ENCODE results near the gene YPEL1. TPM values are rescaled to one million over a fixed set of nuclear protein-coding genes. Genes with fewer than 3 reads are reported as not detected.
"Not testable (repeated sequence)": the region's sequence is repeated elsewhere in the genome, so short reads cannot be mapped to it uniquely, and the experiment has no call there.

Gene YPEL1
- total and polyA plus RNA-seq, 12 donors: 0.84 to 19.4 (median 3.0) TPM

DNA sequence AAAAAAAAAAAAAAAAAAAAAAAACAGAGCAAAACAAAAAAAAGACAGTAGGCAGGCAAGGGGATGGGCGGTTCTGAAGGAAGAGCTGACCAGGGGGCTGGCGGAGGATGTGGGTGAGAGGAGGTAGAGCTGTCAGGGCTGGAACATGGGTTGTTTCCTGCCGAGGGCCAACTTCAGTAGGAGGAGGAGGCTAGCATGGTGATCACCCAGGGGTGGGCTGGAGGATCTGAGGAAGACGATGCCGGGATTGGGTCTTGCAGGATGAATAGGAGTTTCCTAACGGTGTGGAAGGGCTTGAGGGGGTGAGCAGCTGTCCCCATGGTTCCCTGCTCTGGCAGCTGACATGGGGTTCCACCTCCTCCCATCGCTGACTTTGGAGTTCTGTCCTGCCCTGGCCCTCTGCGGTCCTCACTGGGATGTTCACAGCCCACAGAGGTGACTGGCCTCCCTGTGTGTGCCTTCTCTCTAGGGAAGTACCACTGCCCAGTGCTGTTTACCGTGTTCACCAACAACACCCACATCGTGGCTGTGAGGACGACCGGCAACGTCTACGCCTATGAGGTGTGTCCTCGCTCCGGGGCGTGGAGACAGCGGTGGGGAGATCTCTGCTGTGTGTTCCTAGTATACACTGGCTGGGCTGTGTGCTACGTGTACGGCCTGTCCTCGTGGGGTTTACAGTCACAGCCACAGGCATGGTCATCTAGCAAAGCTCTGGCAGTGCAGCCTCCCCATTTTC lies 54.6 kb downstream of the YPEL1 start:
- DNase-seq: no peak
- no peak overlapping the region for H3K4me3 ChIP-seq
- H3K4me1 ChIP-seq (replicated peaks in 1 of 2): no peaks in the 10 kb centered on the region
- WGBS, 4 donors: 91 to 95% (median 95%) methylated on average over 19 to 21 of the region's 21 CpGs
- no peak overlapping the region for H3K27ac ChIP-seq
- TF ChIP-seq, protein P1, sequence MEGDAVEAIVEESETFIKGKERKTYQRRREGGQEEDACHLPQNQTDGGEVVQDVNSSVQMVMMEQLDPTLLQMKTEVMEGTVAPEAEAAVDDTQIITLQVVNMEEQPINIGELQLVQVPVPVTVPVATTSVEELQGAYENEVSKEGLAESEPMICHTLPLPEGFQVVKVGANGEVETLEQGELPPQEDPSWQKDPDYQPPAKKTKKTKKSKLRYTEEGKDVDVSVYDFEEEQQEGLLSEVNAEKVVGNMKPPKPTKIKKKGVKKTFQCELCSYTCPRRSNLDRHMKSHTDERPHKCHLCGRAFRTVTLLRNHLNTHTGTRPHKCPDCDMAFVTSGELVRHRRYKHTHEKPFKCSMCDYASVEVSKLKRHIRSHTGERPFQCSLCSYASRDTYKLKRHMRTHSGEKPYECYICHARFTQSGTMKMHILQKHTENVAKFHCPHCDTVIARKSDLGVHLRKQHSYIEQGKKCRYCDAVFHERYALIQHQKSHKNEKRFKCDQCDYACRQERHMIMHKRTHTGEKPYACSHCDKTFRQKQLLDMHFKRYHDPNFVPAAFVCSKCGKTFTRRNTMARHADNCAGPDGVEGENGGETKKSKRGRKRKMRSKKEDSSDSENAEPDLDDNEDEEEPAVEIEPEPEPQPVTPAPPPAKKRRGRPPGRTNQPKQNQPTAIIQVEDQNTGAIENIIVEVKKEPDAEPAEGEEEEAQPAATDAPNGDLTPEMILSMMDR (IDR thresholded peaks at IDR 0.05): no peak
- no peak for TF ChIP-seq POLR2A (IDR thresholded peaks at IDR 0.05)
- H3K36me3 ChIP-seq (replicated peaks in 1 of 2): peaks cover 0 to 54% of the 10 kb centered on the region in 2 donors
- no peaks in the 10 kb centered on the region for H3K27me3 ChIP-seq
- intact Hi-C loops (cut with DNase I): no loop called here
- H3K9me3 ChIP-seq (replicated peaks in 1 of 3): no peaks in the 10 kb centered on the region

DNA sequence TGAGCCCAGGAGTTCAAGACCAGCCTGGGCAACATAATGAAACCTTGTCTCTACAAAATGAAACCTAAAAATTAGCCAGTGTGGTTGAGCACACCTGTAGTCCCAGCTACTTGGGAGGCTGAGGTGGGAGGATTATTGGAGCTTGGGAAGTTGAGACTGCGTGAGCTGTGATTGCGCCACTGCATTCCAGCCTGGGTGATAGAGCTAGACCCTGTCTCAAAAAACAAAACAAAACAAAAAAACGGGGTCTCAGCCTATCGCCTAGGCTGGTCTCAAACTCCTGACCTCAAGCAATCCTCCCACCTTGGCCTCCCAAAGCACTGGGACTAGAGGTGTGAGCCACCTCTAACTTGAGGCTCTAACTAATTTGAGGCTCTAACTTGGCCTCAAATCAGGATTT lies 56.2 kb downstream of the YPEL1 start:
- no peak for TF ChIP-seq POLR2A (IDR thresholded peaks at IDR 0.05)
- TF ChIP-seq, protein P1 (IDR thresholded peaks at IDR 0.05): no peak
- Histone ChIP-seq H3K27me3 (no peaks in the 10 kb centered on the region), H3K27ac (no peak overlapping the region), H3K36me3 (replicated peaks in 1 of 2) (peaks cover 0 to 51% of the 10 kb centered on the region in 2 donors), H3K4me1 (replicated peaks in 1 of 2) (no peaks in the 10 kb centered on the region), H3K9me3 (replicated peaks in 1 of 3) (no peaks in the 10 kb centered on the region), H3K4me3 (no peak overlapping the region)
- 78 to 100% (median 84%) methylated on average over 4 of the region's 4 CpGs for WGBS, 4 donors
- DNase-seq: no peak
- intact Hi-C loops (cut with DNase I): no loop called here

DNA sequence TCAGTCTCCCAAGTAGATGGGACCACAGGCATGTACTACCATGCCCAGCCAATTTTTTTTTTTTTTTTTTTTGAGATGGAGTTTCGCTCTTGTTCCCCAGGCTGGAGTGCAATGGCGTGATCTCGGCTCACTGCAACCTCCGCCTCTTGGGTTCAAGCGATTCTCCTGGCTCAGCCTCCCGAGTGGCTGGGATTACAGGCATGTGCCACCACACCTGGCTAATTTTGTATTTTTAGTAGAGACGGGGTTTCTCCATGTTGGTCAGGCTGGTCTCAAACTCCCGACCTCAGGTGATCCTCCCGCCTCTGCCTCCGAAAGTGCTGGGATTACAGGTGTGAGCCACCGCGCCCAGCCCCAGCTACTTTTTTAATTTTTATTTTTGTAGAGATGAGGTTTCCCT lies 56.8 kb downstream of the YPEL1 start:
- H3K4me1 ChIP-seq (replicated peaks in 1 of 2); DNase-seq; intact Hi-C loops (cut with DNase I); H3K9me3 ChIP-seq (replicated peaks in 1 of 3); H3K4me3 ChIP-seq; H3K27me3 ChIP-seq; H3K27ac ChIP-seq: not testable (repeated sequence)
- peaks cover 0 to 53% of the 10 kb centered on the region in 2 donors for H3K36me3 ChIP-seq (replicated peaks in 1 of 2)
- 96 to 99% (median 97%) methylated on average over 12 of the region's 12 CpGs for WGBS, 4 donors

DNA sequence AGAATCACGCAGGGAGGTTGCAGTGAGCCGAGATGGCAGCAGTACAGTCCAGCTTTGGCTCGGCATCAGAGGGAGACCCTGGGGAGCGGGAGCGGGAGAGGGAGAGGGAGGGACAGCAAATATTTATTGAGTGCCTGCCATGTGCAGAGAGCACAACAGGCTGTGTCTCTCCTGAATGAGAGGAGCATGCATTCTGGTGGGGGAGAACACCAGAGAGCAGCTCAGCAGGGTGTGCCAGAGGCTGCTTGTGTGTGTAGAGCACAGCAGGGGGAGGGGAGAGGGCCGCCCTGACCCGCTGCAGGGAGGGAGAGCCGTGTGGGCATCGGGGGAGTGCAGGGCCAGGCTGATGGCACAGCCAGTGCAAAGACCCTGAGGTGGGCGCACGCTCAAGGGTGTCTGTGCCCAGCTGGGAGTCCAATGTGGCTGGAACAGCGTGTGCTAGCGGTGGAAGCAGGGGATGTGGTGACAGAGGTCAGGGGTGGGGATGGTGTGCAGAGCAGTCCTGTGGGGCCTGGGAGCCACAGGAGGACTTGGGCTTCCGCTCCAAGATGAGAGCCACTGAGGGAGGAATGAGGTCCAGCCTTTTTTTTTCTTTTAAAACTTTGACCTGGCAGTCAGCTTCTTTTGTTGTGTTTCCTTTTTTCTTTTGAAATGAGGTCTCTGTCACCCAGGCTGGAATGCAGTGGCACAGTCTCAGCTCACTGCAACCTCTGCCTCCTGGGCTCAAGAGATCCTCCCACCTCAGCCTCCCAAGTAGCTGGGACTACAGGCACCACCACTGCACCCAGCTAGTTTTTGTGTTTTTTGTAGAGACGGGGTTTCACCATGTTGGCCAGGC lies 57.8 kb downstream of the YPEL1 start:
- no peak overlapping the region for H3K4me3 ChIP-seq
- intact Hi-C loops (cut with DNase I): no loop called here
- WGBS, 4 donors: 86 to 95% (median 91%) methylated on average over 15 of the region's 15 CpGs
- no peaks in the 10 kb centered on the region for H3K4me1 ChIP-seq (replicated peaks in 1 of 2)
- no peaks in the 10 kb centered on the region for H3K27me3 ChIP-seq
- no peak for TF ChIP-seq POLR2A (IDR thresholded peaks at IDR 0.05)
- TF ChIP-seq, protein P1 (IDR thresholded peaks at IDR 0.05): no peak
- no peak overlapping the region for H3K27ac ChIP-seq
- peaks cover 0 to 53% of the 10 kb centered on the region in 2 donors for H3K36me3 ChIP-seq (replicated peaks in 1 of 2)
- no peak for DNase-seq
- H3K9me3 ChIP-seq (replicated peaks in 1 of 3): no peaks in the 10 kb centered on the region
